NT2/D1 (cell line): Measurements from ENCODE around the gene XYLT1.

Experiments
- SUZ12 ChIP-seq: IDR thresholded peaks from 2 replicates; pipeline ENCODE4 v1.6.1; 2011; ENCODE audit not compliant: insufficient read length, insufficient read depth; ENCODE audit errors: extremely low read depth
- YY1 ChIP-seq: IDR thresholded peaks from 2 replicates; pipeline ENCODE4 v1.6.1; 2011; ENCODE audit not compliant: insufficient read length, insufficient read depth
- ZNF274 ChIP-seq: IDR thresholded peaks from 2 replicates; pipeline ENCODE4 v1.6.1; 2011; ENCODE audit warnings: mild to moderate bottlenecking, low read depth, low read length

DNA sequence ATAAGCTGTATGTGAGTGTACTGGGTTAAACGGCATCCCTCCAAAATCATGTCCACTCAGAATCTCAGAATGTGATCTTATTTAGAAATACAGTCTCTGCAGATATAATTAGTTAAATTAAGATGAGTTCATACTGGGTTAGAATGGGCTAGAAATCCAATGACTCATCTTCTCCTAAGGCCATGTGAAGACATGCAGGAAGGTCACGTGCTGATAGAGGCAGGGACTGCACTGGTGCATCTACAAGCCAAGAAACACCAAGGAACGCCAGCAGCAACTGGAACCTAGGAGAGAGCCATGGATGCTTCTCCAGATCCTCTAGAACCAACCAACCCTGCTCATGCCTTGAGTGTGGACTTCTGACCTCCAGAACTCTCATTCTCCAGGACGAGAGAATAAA is 241.0 kb downstream of the XYLT1 start:
- TF ChIP-seq YY1 (no peak), SUZ12 (no peak), ZNF274 (no peak)
